GM21423 (cell line): ENCODE results near the gene SETD2.

Experiments
- ATAC-seq: cut with Tn5 transposase; IDR thresholded peaks from one replicate; pipeline ENCODE4 v1.9.1; 2021; ENCODE audit warnings: mild to moderate bottlenecking, moderate library complexity; ENCODE audit not compliant: unreplicated experiment

Gene SETD2

DNA sequence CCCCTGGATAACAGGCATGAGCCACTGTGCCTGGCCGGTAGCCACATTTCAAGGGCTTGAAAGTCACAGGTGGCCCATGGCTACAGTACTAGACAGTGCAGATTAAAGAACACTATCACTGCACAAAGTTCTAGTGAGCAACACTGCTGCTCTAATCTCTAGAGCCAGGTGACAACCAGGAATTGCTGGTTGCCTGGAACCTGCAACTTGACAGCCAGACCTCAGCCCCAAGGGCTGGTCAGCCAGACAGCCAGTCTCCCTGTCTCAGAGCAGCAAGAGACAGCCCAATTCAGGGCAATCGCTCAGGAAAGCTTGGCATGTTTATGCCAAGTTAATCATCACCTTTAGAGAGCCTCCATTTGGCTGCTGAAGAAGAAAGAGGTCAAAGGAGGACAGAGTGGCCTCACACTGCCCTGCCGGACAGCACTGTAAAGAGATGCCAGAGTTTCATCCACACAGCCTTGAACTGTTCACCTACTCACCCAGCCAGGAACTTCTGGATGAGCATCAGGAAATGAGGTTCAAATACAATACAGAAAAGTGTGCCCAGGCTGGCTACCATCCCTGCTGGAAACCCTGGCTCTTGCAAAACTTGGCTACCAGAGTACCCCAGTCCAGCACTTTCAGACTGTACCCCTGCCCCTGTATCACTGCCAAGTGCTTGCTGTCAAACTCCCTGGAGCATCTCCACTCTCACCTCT, 193.4 kb downstream of the SETD2 start:
- no peak for ATAC-seq

DNA sequence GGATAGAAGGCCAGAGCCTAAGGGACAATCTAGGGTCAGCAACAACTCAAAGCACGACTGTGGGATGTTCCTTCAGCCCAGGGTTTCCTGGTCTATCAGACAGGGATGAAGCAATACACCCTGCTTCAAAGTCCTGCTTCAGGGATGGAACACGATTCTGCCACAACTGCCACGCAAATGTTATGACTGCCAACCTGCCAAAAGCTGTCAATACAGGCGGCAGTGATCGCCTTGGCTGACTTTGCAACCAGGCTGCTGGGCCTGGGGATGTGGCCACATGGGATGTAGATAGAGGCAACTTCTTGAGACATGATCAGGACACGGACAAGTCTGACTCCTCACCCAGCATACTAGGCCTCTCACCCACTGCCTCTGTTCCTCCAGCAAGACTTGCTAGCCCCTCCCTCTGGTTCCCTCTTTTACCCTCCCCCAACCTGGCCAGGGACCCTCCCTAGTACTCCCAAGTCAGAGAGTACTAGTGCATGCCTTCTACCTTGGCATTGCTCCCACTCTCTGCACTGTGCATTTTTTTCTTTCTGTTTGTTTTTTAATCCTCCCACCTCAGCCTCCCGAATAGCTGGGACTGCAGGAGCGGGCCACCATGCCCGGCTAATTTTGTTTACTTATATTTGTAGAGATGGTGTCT, 195.0 kb downstream of the SETD2 start:
- ATAC-seq: no peak

DNA sequence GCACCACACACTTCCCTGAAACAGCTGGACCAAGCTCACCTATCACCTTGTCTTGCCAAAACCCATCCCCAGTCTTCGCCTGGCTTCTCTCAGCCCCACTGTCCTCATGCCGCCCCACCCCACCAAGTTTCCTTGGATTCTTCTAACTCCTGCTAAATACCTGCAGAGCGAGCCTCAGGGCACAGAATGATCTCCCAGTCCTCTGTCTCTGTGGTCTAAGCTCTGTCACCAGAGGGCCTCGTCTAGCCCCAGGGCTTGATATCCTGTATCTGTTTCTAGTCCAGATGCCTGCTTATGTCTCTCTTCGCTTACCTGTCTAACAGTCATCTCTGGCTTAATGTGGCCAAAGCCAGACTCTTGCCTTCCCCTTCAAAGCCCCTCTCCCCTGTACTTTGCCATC, 197.1 kb downstream of the SETD2 start:
- ATAC-seq: no peak
